ENCODE data around the gene SGCD.

Gene SGCD

DNA sequence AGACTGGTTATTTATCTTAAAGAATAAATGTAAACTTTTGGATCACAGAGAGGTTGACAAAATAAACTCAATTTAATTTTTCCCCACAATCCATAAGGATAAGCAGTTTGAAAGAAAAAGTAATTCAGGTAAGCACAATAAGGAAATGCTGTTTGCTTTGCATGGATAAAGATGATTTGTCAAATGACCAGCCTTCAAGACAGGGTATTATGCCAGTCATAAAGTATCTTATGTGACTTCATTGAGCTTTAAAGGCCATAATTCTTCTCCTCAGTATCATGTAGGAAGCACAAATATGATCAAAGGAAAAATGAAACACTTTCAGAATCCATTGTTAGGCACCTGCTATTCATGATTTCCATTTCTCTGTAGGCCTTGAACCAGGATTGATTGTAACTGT lies 342.5 kb downstream of the SGCD start:
- Histone ChIP-seq H3K4me1 (peaks cover 0 to 28% (median 20%) of the 10 kb centered on the region in 10 experiments; a peak in 14 of 20 replicates), H3K27ac (no peak overlapping the region), H3K4me3 (no peak overlapping the region), H4K20me1 (no peaks in the 10 kb centered on the region), H3K36me3 (no peaks in the 10 kb centered on the region), H3K4me2 (no peak overlapping the region), H3K27me3 (no peaks in the 10 kb centered on the region), H3K9me3 (replicated peaks in 1 of 11) (no peaks in the 10 kb centered on the region), H3K9ac (no peak overlapping the region)
- TF ChIP-seq Cebpa-rat (IDR thresholded peaks at IDR 0.05) = no peak

DNA sequence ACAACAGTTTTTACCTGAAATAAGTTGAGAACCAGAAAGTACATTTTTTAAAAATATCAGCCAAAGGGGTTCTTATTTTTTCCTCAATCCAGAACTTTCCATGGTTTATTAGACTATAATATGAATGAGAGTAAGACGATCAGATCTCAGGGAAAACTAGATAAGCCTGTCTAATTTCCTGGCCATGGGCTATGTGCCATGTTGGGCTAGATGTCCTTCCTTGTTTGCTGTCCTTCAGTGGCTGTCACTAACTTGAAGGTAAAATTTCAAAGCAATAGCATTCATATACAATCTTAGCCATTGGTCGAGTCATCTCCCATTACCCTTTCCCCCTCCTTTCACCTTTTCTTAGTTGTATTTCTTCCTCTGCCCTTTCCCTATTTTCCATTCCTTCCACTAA lies 343.7 kb downstream of the SGCD start:
- TF ChIP-seq Cebpa-rat (IDR thresholded peaks at IDR 0.05) = no peak
- Histone ChIP-seq H3K27ac (no peak overlapping the region), H3K4me2 (no peak overlapping the region), H3K36me3 (no peaks in the 10 kb centered on the region), H3K4me3 (no peak overlapping the region), H3K4me1 (peaks cover 0 to 28% (median 20%) of the 10 kb centered on the region in 10 experiments; a peak in 14 of 20 replicates), H3K9me3 (replicated peaks in 1 of 11) (no peaks in the 10 kb centered on the region), H3K9ac (no peak overlapping the region), H3K27me3 (no peaks in the 10 kb centered on the region), H4K20me1 (no peaks in the 10 kb centered on the region)

DNA sequence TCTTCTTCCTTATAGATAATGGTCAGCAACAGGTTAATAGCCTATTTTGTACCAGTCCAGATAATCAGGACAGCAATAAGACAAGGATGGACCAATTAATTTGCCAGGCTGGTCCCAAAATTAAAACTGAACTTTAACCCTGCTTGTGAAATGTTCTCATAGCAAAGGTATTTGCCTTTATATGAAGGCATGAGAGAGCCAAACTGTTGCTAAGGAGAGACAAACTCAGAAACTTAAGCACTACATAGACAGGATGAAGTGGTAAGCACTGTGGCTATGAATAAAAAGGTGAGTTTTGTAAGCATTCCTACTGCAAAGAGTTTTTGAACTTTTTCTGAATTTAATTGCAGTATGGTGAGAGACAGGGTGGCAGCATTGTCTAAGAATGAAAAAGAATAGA lies 348.4 kb downstream of the SGCD start:
- no peak overlapping the region for H3K4me2 ChIP-seq
- H3K4me3 ChIP-seq = no peak overlapping the region
- no peak overlapping the region for H3K27ac ChIP-seq
- H3K9ac ChIP-seq = no peak overlapping the region
- no peaks in the 10 kb centered on the region for H3K9me3 ChIP-seq (replicated peaks in 1 of 11)
- no peaks in the 10 kb centered on the region for H4K20me1 ChIP-seq
- H3K27me3 ChIP-seq = no peaks in the 10 kb centered on the region; a peak in 1 of 22 replicates
- no peak for TF ChIP-seq Cebpa-rat (IDR thresholded peaks at IDR 0.05)
- no peaks in the 10 kb centered on the region for H3K36me3 ChIP-seq
- peaks cover 0 to 33% (median 20%) of the 10 kb centered on the region in 10 experiments; a peak in 14 of 20 replicates for H3K4me1 ChIP-seq

DNA sequence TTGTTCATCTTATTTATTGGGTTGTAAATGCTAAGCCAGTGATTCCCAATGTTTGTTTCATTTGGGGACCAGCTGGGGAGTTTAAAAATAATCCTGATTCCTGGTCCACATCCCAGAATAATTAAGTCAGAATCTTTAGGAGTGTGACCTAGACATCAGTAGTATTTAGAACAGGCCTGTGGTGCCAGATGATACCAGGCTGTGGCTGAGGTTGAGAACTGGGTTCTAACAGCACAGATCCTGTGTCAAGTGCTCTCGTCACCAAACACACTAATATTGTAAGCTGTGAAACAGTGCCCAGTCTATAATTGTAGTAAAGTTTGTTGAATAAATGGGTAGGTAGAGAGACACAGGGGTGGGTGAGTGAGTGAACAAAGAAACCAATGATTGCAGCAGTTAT lies 351.0 kb downstream of the SGCD start:
- H3K9me3 ChIP-seq (replicated peaks in 1 of 11) = no peaks in the 10 kb centered on the region
- no peak overlapping the region for H3K9ac ChIP-seq
- no peaks in the 10 kb centered on the region for H4K20me1 ChIP-seq
- H3K4me2 ChIP-seq = no peak overlapping the region
- TF ChIP-seq Cebpa-rat (IDR thresholded peaks at IDR 0.05) = no peak
- peaks cover 0 to 40% (median 20%) of the 10 kb centered on the region in 10 experiments; a peak in 15 of 20 replicates for H3K4me1 ChIP-seq
- no peaks in the 10 kb centered on the region; a peak in 1 of 22 replicates for H3K27me3 ChIP-seq
- no peaks in the 10 kb centered on the region for H3K36me3 ChIP-seq
- H3K4me3 ChIP-seq = no peak overlapping the region
- H3K27ac ChIP-seq = no peak overlapping the region

DNA sequence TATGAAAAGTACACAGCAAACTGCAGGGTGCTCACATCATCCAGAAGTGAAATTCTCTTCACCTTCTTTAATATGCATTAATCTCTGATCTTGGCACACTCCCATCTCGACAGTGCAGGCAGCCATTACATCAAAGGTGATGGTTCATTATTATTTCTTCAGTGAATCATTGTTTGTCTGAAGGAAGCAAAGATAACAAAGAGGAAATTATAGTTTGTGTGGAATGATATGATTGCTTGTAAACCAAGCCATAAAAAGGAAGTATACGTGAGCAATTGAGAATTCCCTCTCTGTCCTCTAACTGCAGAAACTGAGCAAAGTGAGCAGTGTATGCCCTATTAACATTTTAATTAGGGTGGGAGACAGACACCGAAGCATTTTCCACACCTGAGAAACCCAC lies 351.5 kb downstream of the SGCD start:
- Histone ChIP-seq H3K36me3 (no peaks in the 10 kb centered on the region), H4K20me1 (no peaks in the 10 kb centered on the region), H3K9ac (no peak overlapping the region), H3K27ac (no peak overlapping the region), H3K4me3 (no peak overlapping the region), H3K4me1 (peaks cover 0 to 40% (median 20%) of the 10 kb centered on the region in 10 experiments; a peak in 15 of 20 replicates), H3K4me2 (no peak overlapping the region; a peak in 1 of 22 replicates), H3K9me3 (replicated peaks in 1 of 11) (no peaks in the 10 kb centered on the region), H3K27me3 (no peaks in the 10 kb centered on the region; a peak in 1 of 22 replicates)
- no peak for TF ChIP-seq Cebpa-rat (IDR thresholded peaks at IDR 0.05)

DNA sequence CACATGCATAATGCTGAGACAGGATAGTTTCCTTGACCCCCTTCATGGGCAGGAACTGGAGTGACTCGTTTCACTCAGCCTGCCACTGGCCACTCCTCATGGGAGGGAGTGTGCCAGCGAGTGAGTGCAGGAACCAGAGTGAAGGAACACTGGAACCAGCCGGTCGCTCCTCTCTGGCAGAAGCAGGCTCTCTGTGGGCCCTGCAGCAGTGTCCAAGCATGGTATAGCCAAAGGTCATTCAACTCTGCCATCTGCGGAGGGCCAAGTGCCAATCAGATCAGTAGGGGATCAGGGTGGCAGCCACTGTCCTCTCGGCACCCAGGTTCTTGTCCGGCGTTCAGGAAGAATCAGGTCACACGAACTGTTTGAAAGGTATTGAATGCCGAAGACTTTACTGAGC lies 353.9 kb downstream of the SGCD start:
- Histone ChIP-seq H3K9ac (no peak overlapping the region), H3K36me3 (no peaks in the 10 kb centered on the region), H3K27me3 (no peaks in the 10 kb centered on the region; a peak in 1 of 22 replicates), H3K4me2 (peak overlapping the region in 2 of 11 experiments; percentile 1 to 24; a peak in 3 of 22 replicates), H3K9me3 (replicated peaks in 1 of 11) (no peaks in the 10 kb centered on the region), H4K20me1 (no peaks in the 10 kb centered on the region), H3K27ac (peak overlapping the region in 1 of 11 experiments; percentile 54; a peak in 2 of 22 replicates), H3K4me1 (peaks cover 0 to 39% (median 20%) of the 10 kb centered on the region in 10 experiments; a peak in 15 of 20 replicates), H3K4me3 (no peak overlapping the region)
- TF ChIP-seq Cebpa-rat (IDR thresholded peaks at IDR 0.05) = no peak

DNA sequence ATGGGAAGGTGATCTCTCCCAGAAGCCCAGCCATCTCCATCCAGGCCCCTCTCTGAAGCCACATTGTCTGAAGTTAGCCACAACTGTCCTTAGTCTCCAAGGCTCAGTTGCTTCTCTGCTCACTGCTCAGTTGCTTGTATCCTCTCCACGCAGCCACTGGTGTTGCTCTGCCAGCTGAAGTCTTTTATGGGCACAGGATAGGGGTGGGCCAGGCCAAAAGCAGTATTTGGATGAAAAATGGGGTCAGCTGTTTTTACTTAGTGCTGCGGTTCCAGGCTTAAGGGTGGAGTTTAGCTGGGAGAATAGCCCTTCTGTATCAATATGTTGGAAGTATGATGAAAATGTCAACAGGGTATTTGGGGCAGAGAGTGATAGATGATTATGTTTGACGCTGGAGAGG lies 354.3 kb downstream of the SGCD start:
- H3K27me3 ChIP-seq = no peaks in the 10 kb centered on the region; a peak in 2 of 22 replicates
- no peak overlapping the region for H3K9ac ChIP-seq
- H3K27ac ChIP-seq = peak overlapping the region in 1 of 11 experiments; percentile 54; a peak in 2 of 22 replicates
- H3K9me3 ChIP-seq (replicated peaks in 1 of 11) = no peaks in the 10 kb centered on the region
- peaks cover 0 to 39% (median 20%) of the 10 kb centered on the region in 10 experiments; a peak in 15 of 20 replicates for H3K4me1 ChIP-seq
- TF ChIP-seq Cebpa-rat (IDR thresholded peaks at IDR 0.05) = no peak
- H3K36me3 ChIP-seq = no peaks in the 10 kb centered on the region
- no peak overlapping the region for H3K4me3 ChIP-seq
- peak overlapping the region in 3 of 11 experiments; percentile 1 to 24 (median 2); a peak in 4 of 22 replicates for H3K4me2 ChIP-seq
- H4K20me1 ChIP-seq = no peaks in the 10 kb centered on the region

DNA sequence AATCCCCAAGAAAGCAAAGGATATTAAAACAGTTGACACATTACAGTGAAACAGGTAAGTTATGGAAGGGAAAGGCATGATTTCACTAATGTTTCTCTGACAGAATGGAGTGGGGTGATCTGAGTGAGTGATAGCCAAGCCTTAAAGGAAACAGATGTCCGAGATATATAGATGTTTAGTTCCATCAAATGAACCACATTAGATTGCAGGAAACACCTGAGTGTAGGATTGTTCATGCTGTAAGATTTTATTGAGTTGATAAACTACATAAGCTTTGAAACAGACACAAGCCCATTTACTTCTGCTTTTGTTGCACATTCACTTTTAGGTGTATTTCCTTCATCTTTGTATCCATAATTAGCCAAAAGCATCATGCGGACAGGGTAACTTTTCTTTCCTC lies 356.0 kb downstream of the SGCD start:
- Histone ChIP-seq H3K4me3 (no peak overlapping the region), H3K9me3 (replicated peaks in 1 of 11) (no peaks in the 10 kb centered on the region), H3K9ac (no peak overlapping the region; a peak in 1 of 22 replicates), H3K4me2 (peak overlapping the region in 8 of 11 experiments; percentile 19 to 68 (median 56); a peak in 16 of 22 replicates), H3K4me1 (peaks cover 0 to 39% (median 20%) of the 10 kb centered on the region in 10 experiments; a peak in 15 of 20 replicates), H3K27me3 (no peaks in the 10 kb centered on the region; a peak in 1 of 22 replicates), H4K20me1 (no peaks in the 10 kb centered on the region), H3K36me3 (no peaks in the 10 kb centered on the region), H3K27ac (peak overlapping the region in 3 of 11 experiments; percentile 6 to 69 (median 35); a peak in 3 of 22 replicates)
- no peak for TF ChIP-seq Cebpa-rat (IDR thresholded peaks at IDR 0.05)

DNA sequence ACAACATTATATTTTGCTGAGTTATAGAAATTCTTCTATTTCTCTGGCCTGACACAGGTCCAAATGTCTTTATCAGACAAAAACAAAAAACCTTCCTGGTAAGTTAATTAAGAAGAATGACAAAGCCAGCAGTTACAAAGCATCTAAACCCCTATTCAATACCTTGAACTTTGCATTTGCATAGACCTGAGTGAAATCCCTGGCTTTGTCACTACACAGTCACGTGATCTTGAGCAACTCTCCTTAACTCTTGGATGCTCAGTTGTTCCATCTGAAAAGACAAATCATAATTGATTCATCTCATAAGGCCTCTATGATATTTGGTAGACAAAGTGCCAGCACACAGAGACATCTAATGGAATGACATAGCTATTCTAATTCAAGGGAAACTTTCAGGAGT lies 356.5 kb downstream of the SGCD start:
- H3K4me1 ChIP-seq = peaks cover 0 to 39% (median 20%) of the 10 kb centered on the region in 10 experiments; a peak in 15 of 20 replicates
- peak overlapping the region in 2 of 11 experiments; percentile 3 to 50; a peak in 3 of 22 replicates for H3K27ac ChIP-seq
- no peaks in the 10 kb centered on the region for H3K9me3 ChIP-seq (replicated peaks in 1 of 11)
- peaks cover 0 to 2% (median 0%) of the 10 kb centered on the region in 11 experiments; a peak in 2 of 22 replicates for H3K27me3 ChIP-seq
- no peak overlapping the region for H3K4me3 ChIP-seq
- no peak overlapping the region; a peak in 1 of 22 replicates for H3K9ac ChIP-seq
- TF ChIP-seq Cebpa-rat (IDR thresholded peaks at IDR 0.05) = no peak
- H4K20me1 ChIP-seq = no peaks in the 10 kb centered on the region
- H3K4me2 ChIP-seq = peak overlapping the region in 7 of 11 experiments; percentile 28 to 68 (median 59); a peak in 11 of 22 replicates
- no peaks in the 10 kb centered on the region for H3K36me3 ChIP-seq

DNA sequence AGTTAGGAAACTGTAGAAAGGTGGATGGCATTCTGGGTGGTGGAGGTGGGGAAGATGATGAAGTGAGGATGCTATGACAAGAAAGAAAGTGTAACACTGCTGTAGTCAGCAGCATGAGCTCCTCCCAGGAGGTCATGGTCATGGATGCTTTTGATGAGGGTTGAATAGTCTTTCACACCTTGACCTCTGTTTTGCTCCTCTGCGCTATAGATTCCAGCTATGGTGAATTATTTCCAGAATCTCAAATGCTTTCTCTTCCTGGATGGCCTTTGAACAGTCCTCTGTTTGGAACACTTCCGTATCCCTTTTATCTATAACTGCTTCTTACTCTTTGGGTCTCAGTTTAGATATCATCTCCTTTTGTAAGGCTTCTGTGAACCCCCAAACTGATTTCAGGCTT lies 357.3 kb downstream of the SGCD start:
- H3K27ac ChIP-seq = no peak overlapping the region; a peak in 1 of 22 replicates
- TF ChIP-seq Cebpa-rat (IDR thresholded peaks at IDR 0.05) = no peak
- peaks cover 0 to 39% (median 20%) of the 10 kb centered on the region in 10 experiments; a peak in 15 of 20 replicates for H3K4me1 ChIP-seq

More for the DNA sequence above, 357.3 kb downstream of the SGCD start:
- H3K36me3 ChIP-seq = no peaks in the 10 kb centered on the region
- H3K4me2 ChIP-seq = no peak overlapping the region; a peak in 1 of 22 replicates
- H4K20me1 ChIP-seq = no peaks in the 10 kb centered on the region
- peaks cover 0 to 5% (median 0%) of the 10 kb centered on the region in 11 experiments; a peak in 2 of 22 replicates for H3K27me3 ChIP-seq
- no peak overlapping the region for H3K9ac ChIP-seq
- H3K4me3 ChIP-seq = no peak overlapping the region
- H3K9me3 ChIP-seq (replicated peaks in 1 of 11) = no peaks in the 10 kb centered on the region
